ENCODE data around the gene EEPD1. TPM values are rescaled to one million over a fixed set of nuclear protein-coding genes. Genes with fewer than 3 reads are reported as not detected.

The EEPD1 gene
- total and polyA plus RNA-seq, 9 donors: 5.6 to 16.6 (median 11.5) TPM

- H3K27ac ChIP-seq: no peak overlapping the region
- no peak for TF ChIP-seq EP300 (IDR thresholded peaks at IDR 0.05)
- no peak for TF ChIP-seq CTCF (IDR thresholded peaks at IDR 0.05)
- TF ChIP-seq POLR2A (IDR thresholded peaks at IDR 0.05): no peak
- no peaks in the 10 kb centered on the region for H3K9me3 ChIP-seq
- intact Hi-C loops (cut with DNase I): no loop called here
- H3K4me1 ChIP-seq (ENCODE audit: insufficient read depth): peaks cover 27% of the 10 kb centered on the region
- H3K36me3 ChIP-seq: no peaks in the 10 kb centered on the region
- no peak overlapping the region for H3K4me3 ChIP-seq
- no peaks in the 10 kb centered on the region for H3K27me3 ChIP-seq
- WGBS, 3 donors: 68 to 95% (median 71%) methylated on average over 5 of the region's 5 CpGs
- DNase-seq: no peak
Measured at GRCh38 chr7:36160313-36160712, 7.3 kb downstream of the EEPD1 start.

- TF ChIP-seq POLR2A (IDR thresholded peaks at IDR 0.05): no peak
- H3K4me1 ChIP-seq (ENCODE audit: insufficient read depth): peaks cover 17% of the 10 kb centered on the region
- WGBS, 3 donors: 100% methylated on average over 1 of the region's 1 CpG
- H3K27me3 ChIP-seq: no peaks in the 10 kb centered on the region
- H3K4me3 ChIP-seq: no peak overlapping the region
- no peaks in the 10 kb centered on the region for H3K36me3 ChIP-seq
- DNase-seq: no peak
- no peaks in the 10 kb centered on the region for H3K9me3 ChIP-seq
- no peak overlapping the region for H3K27ac ChIP-seq
- intact Hi-C loops (cut with DNase I): no loop called here
Measured at GRCh38 chr7:36161996-36162395, 8.9 kb downstream of the EEPD1 start.

- 48 to 57% (median 55%) methylated on average over 2 of the region's 2 CpGs for WGBS, 3 donors
Measured at GRCh38 chr7:36165059-36165458, 12.0 kb downstream of the EEPD1 start.

GRCh38 chr7:36165802-36166201 is 12.7 kb downstream of the EEPD1 start:
- no peaks in the 10 kb centered on the region for H3K4me1 ChIP-seq (ENCODE audit: insufficient read depth)

More at GRCh38 chr7:36165059-36165458, 12.0 kb downstream of the EEPD1 start:
- DNase-seq: no peak
- no peaks in the 10 kb centered on the region for H3K27me3 ChIP-seq
- peaks cover 4% of the 10 kb centered on the region for H3K4me1 ChIP-seq (ENCODE audit: insufficient read depth)
- no peak for TF ChIP-seq CTCF (IDR thresholded peaks at IDR 0.05)
- no peak for TF ChIP-seq EP300 (IDR thresholded peaks at IDR 0.05)
- TF ChIP-seq POLR2A (IDR thresholded peaks at IDR 0.05): no peak
- H3K27ac ChIP-seq: no peak overlapping the region
- no peak overlapping the region for H3K4me3 ChIP-seq
- intact Hi-C loops (cut with DNase I): no loop called here
- H3K36me3 ChIP-seq: no peaks in the 10 kb centered on the region
- H3K9me3 ChIP-seq: no peaks in the 10 kb centered on the region

More at GRCh38 chr7:36165802-36166201, 12.7 kb downstream of the EEPD1 start:
- Histone ChIP-seq H3K27me3 (no peaks in the 10 kb centered on the region), H3K36me3 (no peaks in the 10 kb centered on the region), H3K27ac (no peak overlapping the region), H3K9me3 (no peaks in the 10 kb centered on the region), H3K4me3 (no peak overlapping the region)
- TF ChIP-seq POLR2A (IDR thresholded peaks at IDR 0.05) (no peak), CTCF (IDR thresholded peaks at IDR 0.05) (no peak), EP300 (IDR thresholded peaks at IDR 0.05) (no peak)
- 82 to 93% (median 84%) methylated on average over 4 of the region's 4 CpGs for WGBS, 3 donors
- intact Hi-C loops (cut with DNase I): no loop called here
- no peak for DNase-seq

Data from ovary (tissue), 9 donors.